Stomach smooth muscle (tissue), 2 donors: ENCODE results near the gene CD4.
"Not testable (repeated sequence)": the region's sequence is repeated elsewhere in the genome, so short reads cannot be mapped to it uniquely, and the experiment has no call there.

Experiments
- H3K27ac ChIP-seq: one replicate; pipeline ENCODE4 v1.7.0; 2013; ENCODE audit warnings: mild to moderate bottlenecking, low read length, inconsistent platforms
- H3K27me3 ChIP-seq, 2 donors: one replicate each; pipeline ENCODE4 v1.7.0; 2013; ENCODE audit warnings: low read length in 2 of 2; ENCODE audit not compliant: insufficient read depth in 2 of 2, control insufficient read depth in 1 of 2
- H3K36me3 ChIP-seq, 2 donors: one replicate each; pipeline ENCODE4 v1.7.0; 2013; ENCODE audit warnings: low read length in 2 of 2; ENCODE audit not compliant: control insufficient read depth in 2 of 2, insufficient read depth in 2 of 2
- H3K4me1 ChIP-seq: one replicate; pipeline ENCODE4 v1.7.0; 2013; ENCODE audit warnings: low read length; ENCODE audit not compliant: control insufficient read depth, insufficient read depth
- H3K4me3 ChIP-seq, 2 donors: one replicate each; pipeline ENCODE4 v1.7.0; 2013; ENCODE audit warnings: low read length in 2 of 2
- H3K9ac ChIP-seq, 2 donors: one replicate each; pipeline ENCODE4 v1.7.0; 2013; ENCODE audit warnings: low read length in 2 of 2, mild to moderate bottlenecking in 1 of 2
- H3K9me3 ChIP-seq, 2 donors: one replicate each; pipeline ENCODE4 v1.7.0; 2013; ENCODE audit warnings: low read length in 2 of 2; ENCODE audit not compliant: control insufficient read depth in 2 of 2
- donor health status: healthy.
- donor health status: Pancreatic carcinoma.

The CD4 gene

DNA sequence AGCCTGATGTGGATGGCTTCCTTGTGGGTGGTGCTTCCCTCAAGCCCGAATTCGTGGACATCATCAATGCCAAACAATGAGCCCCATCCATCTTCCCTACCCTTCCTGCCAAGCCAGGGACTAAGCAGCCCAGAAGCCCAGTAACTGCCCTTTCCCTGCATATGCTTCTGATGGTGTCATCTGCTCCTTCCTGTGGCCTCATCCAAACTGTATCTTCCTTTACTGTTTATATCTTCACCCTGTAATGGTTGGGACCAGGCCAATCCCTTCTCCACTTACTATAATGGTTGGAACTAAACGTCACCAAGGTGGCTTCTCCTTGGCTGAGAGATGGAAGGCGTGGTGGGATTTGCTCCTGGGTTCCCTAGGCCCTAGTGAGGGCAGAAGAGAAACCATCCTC lies 81.0 kb downstream of the CD4 start:
- H3K4me3 ChIP-seq, H3K9ac ChIP-seq, H3K27me3 ChIP-seq, H3K9me3 ChIP-seq, H3K27ac ChIP-seq: not testable (repeated sequence)
- Histone ChIP-seq H3K4me1 (peaks cover 52% of the 10 kb centered on the region), H3K36me3 (peaks cover 11 to 23% of the 10 kb centered on the region in 2 donors)
